Measurements from ENCODE around the gene RGS21.

DNA sequence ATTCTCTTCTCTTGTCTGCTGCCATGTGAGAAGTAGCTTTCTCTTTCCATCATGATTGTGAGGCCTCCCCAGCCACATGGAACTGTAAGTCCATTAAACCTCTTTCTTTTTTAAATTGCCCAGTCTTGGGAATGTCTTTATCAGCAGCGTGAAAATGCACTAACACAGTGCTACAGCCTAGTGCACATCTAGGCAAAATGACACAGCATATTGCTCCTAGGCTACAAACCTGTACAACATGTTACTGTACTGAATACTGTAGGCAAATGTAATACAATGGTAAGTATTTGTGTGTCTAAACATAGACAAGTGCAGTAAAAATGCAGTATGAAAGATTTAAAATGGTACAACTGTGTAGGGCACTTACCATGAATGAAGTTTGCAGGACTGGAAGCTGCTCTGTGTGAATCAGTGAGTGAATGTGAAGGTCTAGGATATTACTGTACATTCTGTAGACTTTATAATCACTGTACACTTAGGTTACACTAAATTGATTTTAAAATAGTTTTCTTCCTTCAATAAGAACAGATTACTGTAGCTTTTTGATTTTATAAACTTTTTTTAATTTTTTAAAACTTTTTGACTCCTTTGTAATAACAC is 69.4 kb downstream of the RGS21 start:
- no peak for TF ChIP-seq POLR2A (IDR thresholded peaks at IDR 0.05)
- TF ChIP-seq, protein P1, sequence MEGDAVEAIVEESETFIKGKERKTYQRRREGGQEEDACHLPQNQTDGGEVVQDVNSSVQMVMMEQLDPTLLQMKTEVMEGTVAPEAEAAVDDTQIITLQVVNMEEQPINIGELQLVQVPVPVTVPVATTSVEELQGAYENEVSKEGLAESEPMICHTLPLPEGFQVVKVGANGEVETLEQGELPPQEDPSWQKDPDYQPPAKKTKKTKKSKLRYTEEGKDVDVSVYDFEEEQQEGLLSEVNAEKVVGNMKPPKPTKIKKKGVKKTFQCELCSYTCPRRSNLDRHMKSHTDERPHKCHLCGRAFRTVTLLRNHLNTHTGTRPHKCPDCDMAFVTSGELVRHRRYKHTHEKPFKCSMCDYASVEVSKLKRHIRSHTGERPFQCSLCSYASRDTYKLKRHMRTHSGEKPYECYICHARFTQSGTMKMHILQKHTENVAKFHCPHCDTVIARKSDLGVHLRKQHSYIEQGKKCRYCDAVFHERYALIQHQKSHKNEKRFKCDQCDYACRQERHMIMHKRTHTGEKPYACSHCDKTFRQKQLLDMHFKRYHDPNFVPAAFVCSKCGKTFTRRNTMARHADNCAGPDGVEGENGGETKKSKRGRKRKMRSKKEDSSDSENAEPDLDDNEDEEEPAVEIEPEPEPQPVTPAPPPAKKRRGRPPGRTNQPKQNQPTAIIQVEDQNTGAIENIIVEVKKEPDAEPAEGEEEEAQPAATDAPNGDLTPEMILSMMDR (IDR thresholded peaks at IDR 0.05) = no peak

Measured in right lobe of liver (tissue), 4 donors.